GM19035 (cell line): ENCODE results near the gene PCID2.
"Not testable (repeated sequence)": the region's sequence is repeated elsewhere in the genome, so short reads cannot be mapped to it uniquely, and the experiment has no call there.

Experiments
- ATAC-seq: cut with Tn5 transposase; IDR thresholded peaks from one replicate; pipeline ENCODE4 v1.9.1; 2021; ENCODE audit not compliant: unreplicated experiment

PCID2 gene

DNA sequence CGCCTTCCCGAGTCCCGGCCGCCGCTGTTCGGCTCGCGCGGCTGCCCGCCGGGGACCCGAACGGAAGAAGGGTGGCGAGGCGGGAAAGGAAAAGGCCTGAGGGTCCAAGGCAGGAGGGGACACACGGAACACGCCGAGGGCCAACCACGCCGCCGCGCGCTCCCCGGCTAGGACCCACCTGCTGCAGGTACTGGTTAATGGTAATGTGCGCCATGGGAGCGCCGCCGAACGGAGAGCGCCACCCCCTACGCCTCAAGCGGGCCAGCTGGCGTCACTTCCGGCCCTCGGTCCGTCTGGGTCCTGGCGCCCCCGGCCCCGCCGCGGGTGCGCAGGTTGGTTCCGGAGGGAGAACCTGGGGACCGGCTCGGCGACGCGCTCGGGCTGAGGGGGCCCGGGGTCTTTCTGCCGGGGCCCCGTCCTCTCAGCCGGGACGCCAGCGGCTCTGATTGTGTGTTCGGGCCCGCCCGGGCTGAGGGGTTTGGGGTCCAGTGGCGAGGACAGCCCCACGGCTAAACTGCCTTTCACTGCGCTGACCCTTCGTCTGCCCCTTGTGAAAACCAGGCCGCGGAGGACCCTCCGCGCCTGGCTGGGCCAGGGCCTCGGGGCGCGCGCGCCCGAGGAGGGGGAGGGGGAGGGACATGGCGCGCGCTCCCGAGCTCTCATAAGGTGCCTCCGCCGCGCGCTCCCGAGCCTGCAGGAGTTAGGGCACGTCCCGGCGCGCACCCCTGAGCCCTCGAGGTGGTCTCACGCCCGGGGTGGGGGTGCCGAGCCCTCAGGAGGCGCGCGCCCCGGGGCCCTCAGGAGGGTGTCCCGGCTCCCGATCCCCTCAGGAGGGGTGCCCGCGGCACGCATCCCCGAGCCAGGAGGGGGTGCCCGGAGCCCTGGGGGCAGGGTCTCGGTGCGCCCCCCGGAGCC lies at the start of gene PCID2:
PCID2 (minus strand) TSS at position 249 of the 915 bp plus-strand sequence; CDS start at position 214, 35 bp downstream.
- ATAC-seq = peak; percentile 81

DNA sequence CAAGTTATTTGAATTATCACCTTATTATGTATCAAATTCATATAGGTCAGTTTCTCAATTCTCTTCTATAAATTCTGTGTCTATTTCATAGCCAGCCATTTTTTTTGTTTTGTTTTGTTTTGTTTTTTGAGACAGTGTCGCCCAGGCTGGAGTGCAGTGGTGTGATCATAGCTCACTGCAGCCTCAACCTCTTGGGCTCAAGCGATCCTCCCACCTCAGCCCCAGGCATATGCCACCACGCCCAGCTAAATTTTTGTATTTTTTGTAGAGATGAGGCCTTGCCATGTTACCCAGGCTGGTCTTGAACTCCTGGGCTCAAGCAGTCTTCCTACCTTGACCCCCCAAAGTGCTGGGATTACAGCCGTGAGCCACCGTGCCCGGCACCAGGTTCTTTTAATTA lies 49.4 kb upstream of the PCID2 start:
- ATAC-seq = not testable (repeated sequence)

DNA sequence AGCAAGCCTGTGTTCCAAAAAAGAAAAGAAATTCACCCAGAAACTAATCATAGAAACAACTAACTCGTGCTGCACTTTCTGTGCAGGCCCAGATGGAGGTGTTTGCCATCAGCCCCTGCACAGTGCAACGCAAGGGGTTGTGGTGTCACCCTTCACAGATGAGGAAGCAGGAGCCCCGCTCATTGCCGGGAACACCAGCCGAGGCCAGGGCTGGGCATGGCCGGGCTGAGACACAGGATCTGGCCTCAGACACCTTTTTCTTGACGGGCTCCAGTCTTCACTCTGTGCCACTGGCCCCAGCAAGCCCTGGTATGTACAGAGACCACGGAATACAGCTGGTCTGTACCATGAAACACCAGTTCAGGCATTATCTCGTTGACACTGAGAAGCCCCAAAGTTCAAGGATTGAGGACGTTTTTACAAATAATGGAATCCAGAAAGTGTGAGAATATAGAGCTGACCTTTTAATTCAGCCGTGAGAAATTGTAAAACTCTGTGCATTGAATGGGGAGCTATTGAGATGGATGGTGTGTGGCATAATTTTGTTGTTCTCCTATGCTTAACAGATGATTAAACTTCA lies 44.1 kb upstream of the PCID2 start:
- ATAC-seq = no peak

DNA sequence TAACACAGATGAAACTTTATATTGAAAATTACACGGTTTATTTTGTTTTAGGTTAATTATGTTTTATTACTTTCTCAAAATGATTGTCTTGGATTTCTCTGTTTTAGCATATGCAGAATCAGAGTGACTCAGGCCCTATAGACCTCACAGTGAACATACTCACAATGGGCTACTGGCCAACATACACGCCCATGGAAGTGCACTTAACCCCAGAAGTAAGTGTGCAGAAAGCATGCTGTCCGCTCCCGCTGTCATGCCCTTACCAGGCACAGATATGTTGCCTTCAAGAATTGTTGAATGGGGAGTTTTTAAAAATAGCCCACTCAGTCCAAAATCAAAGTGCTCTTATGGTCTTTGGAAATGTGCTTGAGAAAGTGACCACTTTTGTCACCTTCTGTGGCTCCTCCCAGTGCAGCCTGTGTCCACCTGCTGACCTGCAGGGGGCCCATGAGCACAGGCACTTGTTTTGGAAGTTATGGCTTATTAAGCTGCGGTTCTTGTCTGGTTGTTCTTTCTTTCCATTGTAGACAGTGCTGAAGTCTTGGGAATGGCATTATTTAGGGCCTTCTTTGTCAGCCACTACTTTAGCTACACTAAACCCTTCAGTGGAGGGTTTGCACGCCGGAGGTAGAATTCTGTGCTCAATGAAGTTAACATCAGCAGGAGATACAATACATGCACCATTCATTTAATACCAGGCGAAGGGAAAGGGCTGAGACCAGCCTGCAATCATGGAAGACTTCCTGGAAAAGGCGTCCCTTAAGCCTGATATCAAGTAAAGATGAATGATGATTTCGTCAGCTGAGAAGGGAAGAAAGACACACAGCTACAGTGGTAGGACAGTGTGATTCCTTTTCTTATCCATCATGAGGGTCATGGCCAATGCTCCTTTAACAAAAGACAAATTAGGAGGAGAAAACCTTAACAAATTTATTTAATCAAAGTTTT lies 37.7 kb upstream of the PCID2 start:
- ATAC-seq = no peak

DNA sequence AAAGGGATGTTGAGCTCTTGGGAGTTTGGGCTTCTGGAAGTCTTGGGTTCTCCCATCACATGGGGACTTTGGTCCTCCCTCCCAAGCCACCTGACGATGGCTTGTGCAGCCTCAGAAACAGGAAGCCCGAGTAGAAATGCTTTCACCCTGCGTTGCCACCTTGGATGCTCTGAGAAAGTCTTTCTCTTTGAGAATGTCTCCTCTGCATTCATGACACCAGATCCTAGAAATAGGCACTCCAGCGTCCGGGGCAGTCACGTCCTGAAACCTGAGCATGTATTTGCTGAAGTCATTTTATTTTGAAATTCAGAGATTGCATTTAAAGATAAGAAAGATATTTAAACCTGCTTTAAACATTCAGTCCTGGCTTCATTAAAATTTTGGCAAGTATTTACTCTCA lies 35.4 kb upstream of the PCID2 start:
- no peak for ATAC-seq

DNA sequence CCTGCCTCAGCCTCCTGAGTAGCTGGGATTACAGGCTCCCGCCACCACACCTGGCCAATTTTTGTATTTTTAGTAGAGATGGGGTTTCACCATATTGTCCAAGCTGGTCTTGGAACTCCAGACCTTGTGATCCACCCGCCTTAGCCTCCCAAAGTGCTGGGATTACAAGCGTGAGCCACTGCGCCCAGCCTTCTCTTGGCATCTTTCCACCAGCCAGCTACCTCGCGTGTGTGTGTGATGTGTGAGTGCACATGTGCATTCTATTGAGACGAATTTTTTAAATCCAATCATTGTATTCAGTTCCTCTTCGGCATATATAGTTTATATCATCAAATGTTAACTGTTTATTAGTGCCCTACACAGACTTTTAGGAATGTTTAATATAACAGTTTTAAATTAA lies 33.2 kb upstream of the PCID2 start:
- not testable (repeated sequence) for ATAC-seq

DNA sequence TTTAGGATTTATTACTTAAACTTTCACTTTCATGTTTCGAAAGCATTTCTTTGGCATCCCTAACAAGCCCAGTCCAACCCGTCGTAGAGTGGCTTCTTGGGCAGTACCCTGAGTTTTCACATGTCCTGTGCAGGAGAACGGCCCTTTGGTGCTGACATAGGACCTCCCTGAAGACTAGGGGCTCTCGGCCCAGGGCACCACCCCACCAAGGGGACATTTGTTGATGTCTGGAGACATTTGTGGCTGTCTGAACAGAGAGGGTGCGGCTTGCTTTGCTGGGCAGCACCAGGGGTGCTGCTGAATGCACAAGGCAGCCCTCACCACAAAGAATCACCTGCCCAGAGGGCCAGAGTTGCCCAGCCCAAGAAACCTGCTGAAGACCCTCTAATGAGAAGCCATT lies 31.5 kb upstream of the PCID2 start:
- no peak for ATAC-seq

DNA sequence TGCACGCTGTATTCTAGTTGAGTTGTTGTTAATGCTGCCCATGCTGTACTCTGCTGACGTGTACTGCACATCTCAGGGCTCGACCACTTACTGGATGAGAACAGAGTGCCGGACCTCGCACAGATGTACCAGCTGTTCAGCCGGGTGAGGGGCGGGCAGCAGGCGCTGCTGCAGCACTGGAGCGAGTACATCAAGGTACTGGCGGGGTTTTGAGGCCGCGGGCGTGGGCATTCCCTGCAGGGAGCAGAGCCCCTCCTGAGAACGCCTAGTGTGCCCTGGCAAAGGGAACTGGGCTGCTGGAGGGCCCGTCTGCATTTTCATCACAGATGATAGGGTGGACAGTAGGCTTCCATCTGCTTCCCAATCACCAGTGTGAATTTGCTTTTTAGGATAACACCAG lies 30.9 kb upstream of the PCID2 start:
- no peak for ATAC-seq

DNA sequence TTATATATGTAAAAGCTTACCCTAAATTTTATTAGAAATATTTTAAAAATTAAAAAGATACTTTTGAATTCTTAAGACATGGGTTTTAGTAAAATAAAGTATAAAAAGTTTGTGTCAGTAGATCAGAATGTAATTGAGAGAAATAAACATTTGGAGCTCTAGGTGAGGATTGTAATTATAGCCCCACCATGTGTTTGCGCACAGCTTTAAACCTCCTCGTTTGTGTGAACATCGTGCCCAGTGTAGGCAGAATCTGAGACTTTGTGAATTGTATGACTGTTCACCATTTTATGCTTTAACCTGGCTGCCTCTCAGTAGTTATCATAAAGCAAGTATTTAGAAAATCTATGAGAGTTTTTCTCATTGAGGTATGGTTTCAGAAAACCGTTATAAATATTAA lies 30.1 kb upstream of the PCID2 start:
- no peak for ATAC-seq

DNA sequence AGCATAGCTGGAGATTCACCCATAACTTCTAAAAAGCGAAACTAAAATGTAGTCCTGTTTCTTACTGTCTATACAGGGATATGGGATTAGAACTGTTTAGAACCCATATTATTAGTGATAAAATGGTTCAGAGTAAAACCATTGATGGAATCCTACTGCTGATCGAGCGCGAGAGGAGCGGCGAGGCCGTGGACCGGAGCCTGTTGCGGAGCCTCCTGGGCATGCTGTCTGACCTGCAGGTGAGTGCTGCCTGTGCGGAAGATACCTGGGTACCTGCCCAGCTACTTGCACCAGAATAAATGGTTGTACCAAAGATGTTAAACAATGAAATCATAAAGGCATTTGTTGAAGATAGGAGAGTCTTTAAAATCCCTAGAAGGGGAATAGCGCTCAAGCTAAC lies 24.6 kb upstream of the PCID2 start:
- ATAC-seq = no peak

DNA sequence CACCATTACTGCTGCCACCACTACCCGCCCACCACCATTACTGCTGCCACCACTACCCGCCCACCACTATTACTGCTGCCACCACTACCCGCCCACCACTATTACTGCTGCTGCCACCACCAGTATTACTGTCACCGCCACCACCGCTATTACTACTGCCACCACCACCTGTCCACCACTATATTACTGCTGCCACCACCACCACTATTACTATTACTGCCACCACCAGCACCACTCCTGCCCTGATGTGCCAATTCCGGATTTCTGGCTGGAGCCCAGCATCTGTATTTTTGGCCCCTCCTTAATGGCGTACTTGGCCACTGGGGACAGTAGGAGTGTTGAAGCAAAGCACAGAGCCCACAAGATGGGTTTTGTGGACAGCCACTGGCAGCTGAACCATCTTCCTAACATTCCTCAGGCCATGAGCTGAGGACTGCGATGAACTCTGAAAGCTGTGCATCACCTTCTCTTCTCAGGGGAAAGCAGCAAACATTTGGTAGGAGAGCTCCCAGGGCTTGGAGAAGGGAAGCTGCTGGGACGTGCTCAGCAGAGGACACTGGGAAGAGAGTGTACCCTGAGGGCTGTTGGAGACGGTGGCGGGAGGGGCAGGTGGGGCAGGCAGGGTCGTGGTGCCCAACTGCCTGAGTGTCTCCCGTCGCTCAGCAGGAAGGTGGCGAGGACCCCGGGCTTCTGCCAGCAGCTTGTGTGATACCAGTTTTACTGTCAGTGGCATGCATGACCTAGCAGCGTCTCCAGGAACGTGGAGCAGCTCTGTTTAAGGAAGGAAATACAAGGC lies 23.9 kb upstream of the PCID2 start:
- ATAC-seq = no peak

DNA sequence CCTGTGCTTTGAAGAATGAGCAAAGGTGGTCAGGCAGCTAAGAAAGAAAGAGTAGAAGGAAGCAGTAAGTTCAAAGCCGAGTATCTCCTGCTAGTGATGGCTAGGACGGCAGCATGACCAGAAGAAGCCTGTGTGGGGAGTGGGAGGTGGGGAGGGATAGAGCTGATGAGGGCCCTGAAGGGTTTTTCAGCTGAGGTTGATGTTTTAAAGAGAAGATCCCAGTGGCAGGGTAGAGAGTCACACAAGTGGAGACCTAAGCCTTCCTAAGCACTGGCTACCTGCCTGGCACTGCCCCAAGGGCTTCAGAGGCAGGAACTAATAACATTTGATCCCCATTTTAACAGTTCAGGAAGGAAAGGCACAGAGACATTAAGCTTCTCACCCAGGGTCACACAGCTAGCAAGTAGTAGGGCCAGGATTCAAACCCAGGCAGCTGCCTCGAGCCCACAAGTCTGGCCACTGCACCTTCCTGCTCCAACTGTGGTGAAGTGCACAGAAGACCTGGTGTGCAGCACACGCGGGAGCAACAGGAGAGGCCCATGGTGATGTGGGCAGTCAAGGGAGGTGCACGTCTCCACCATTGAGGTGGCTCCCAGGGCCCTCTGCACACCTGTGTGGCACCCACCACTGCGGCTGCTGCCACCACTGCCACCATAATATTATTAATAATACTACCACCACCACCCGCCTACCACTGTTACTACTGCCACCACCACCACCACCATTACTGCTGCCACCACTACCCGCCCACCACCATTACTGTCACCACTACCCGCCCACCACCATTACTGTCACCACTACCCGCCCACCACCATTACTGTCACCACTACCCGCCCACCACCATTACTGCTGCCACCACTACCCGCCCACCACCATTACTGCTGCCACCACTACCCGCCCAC lies 23.1 kb upstream of the PCID2 start:
- no peak for ATAC-seq

DNA sequence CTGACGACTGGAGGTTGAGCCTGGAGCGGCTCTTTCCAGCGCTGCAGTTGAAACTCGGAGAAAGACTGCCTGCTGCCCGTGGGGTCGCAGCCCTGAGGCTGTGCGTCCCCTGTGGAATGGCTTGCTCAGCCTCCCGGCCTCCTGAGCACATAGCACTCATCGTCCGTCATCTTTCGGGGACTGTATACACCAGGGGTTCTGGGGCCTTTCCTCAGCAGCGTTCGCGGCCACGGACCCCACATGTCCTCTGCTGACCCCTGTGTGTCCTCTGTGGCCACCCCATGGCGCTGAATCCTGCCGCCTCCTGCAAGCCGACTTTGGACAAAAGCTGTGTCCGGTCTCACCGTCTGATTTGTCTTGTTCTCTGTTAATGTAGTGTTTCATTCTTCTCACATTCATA lies 21.3 kb upstream of the PCID2 start:
- no peak for ATAC-seq

DNA sequence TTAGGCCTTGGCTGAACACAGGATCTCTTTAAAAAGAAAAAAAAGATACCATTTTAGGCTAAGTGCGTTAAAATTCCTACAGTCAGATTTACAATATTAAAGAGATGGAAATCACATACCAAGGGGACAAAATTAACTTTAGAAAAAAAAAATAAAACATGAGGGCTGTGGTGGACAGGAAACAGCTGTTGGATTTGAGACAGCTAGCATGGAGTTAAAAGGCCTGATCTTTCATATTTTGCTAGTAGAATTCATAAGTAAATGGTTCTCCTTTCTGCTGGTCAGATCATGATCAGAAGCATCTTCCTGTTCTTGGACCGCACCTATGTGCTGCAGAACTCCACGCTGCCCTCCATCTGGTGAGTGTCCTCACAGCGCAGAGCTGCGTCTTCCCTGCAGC lies 20.7 kb upstream of the PCID2 start:
- no peak for ATAC-seq

DNA sequence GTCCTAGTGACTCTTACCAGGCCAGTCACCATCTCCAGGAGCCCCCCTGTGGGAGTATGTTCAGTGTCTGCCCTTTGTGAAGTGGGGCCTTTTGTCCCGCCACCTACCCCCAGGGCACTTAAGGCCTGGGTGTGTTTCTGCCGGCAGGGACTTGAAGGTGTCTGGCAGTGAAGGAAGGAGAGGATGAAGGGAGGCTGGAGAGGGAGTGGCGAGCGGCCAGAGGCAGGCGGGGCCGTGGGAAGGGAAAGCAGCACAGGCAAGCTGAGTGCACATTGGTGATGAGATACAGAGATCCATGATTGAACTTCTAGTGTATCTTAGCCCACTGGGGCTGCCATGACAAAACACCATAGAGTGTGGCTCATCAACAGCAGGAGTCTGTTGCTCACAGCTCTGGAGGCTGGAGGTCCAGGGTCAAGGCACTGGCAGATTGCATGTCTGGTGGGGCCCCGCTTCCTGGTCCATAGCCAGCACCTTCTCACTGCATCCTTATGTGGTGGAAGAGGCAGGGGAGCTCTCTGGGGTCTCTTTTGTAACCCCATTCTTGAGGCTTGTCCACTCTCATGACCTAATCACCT lies 18.5 kb upstream of the PCID2 start:
- ATAC-seq = no peak

DNA sequence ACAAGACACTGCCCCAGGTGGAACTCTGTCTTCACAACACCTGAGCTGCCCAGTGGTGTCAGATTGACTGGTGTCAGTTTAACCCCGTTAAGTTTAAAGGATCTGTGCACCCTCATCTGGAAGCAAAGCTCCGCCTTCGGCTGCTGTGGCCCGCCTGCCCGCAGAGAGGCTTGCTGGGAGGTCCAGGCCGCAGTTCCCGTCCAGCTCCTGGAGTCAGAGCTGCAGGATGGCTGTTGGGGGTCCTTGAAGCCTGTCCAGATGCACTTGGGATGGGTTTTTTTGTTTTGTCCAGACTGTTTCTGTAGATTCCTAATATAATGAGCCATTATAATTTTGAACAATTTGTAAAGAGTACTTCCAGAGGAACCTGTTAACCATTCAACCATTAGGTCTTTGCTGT lies 17.0 kb upstream of the PCID2 start:
- ATAC-seq = no peak

DNA sequence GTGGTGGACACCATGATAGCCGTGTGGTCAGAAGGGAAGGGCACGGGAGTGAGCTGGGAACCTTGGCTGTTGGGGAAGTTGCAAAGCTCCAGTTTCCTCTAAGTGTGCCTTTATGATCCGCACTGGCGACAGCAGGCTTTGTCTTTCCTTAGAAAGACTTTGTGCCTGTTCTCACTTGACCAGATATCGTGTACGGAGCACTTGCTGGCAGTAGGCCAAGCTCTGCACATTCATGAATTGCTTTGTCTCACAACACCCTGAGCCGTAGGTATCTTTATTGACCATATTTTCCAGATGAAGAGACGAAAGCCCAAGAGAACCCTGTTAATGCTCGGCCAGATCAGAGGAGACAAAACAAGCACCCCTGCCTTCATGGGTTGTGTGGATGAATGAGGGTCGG lies 16.0 kb upstream of the PCID2 start:
- no peak for ATAC-seq

DNA sequence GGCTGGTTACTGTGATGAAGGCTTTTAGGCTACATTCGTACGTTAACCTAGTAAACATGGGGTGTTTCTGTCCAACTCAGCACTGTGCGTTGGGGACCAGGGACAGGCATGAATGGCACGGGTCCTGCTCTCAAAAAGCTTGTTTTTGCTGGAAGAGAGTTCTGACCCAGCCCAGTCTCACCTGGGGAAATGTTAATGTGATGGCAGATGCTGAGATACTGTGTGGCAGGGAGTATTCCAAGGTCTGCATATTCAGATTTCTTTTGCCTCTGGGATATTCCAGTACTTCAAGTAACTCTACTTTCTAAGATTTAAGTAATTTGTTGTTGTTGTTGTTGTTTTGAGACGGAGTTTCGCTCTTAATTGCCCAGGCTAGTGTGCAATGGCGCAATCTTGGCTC lies 14.6 kb upstream of the PCID2 start:
- ATAC-seq = no peak

DNA sequence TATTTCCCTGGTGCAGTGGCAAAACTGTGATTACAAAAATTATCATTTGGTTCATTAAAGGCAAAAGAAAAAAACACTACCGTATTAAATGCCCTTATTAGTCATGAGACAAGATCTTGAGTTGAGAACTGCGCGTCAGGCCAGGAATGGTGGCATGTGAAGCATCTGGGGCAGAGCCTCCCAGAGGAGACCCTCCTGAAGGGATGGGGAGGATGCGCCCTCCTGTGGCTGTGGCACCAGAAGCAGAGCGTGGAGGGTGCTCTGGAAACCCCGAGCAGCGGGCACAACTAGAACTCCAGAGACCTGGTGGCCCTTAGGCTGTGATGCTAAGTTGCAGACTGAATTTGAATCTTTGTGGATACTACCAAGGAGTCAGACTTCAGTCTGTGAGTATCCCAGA lies 12.4 kb upstream of the PCID2 start:
- no peak for ATAC-seq
